HepG2 (cell line): Measurements from ENCODE around the gene CSNK1G3.

ENCODE experiments used
- ETV6 ChIP-seq: sonication (generic); formaldehyde crosslinking; conservative IDR thresholded peaks from 2 replicates; pipeline ENCODE4 v1.4.0; 2020; ENCODE audit warnings: missing genetic modification reagents
- FOXK1 ChIP-seq: sonication (generic); formaldehyde crosslinking; IDR thresholded peaks from 2 replicates; pipeline ENCODE4 v1.4.0; 2020; ENCODE audit warnings: low read depth, missing genetic modification reagents, borderline replicate concordance
- MXD4 ChIP-seq: IDR thresholded peaks from 2 replicates; pipeline ENCODE4 v1.6.1; 2016; ENCODE audit warnings: mild to moderate bottlenecking, missing biosample characterization, missing genetic modification reagents
- RNF2 ChIP-seq: fragments of 450-650 bp; conservative IDR thresholded peaks from 2 replicates; pipeline ENCODE4 v1.6.1; 2016; ENCODE audit warnings: low read depth
- TF ChIP-seq, protein P1 (sequence below), 2 experiments: sonication (generic) in 1 of 2; formaldehyde crosslinking in 1 of 2; IDR thresholded peaks; 2 replicates each; pipeline versions ENCODE4 v1.4.0 to v1.6.1; 2016 to 2020; ENCODE audit warnings: borderline replicate concordance in 1 of 2, low read depth in 1 of 2, mild to moderate bottlenecking in 1 of 2, missing genetic modification reagents in 1 of 2
- TF ChIP-seq, protein P2 (sequence below): sonication (generic); formaldehyde crosslinking; IDR thresholded peaks from 2 replicates; pipeline ENCODE4 v1.4.0; 2020; ENCODE audit warnings: missing genetic modification reagents

DNA sequence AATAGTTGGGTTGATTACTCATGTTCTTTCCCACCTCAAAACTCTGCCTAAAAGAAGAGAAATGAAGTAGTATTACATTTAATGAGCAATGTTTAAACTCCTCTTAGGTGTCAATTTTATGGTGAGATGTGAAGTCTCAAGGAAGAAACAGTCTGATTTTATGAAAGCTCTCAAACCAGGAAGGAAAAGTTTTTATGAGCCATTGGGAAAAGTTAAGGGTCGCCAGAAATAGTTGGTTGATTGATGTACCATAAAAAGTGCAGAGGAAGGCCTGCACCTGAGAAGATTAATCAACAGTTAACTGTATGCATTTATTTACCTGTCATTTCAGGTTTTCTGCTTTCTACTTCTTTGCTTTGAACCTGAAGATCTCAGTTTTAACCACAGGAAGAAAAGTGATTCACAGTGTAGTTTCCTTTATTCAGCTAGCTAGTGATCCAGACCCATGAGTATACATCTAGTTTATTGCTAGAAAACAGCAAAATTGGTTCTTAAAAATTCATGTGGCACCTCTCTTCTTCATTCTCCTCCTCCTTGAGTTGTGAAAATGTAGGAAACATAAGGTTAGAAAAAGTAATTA is 133.1 kb downstream of the CSNK1G3 start:
- TF ChIP-seq RNF2 (no peak), MXD4 (CRISPR knock-in tag) (no peak), ETV6 (CRISPR knock-in tag) (no peak), FOXK1 (no peak)
- TF ChIP-seq, protein P1, sequence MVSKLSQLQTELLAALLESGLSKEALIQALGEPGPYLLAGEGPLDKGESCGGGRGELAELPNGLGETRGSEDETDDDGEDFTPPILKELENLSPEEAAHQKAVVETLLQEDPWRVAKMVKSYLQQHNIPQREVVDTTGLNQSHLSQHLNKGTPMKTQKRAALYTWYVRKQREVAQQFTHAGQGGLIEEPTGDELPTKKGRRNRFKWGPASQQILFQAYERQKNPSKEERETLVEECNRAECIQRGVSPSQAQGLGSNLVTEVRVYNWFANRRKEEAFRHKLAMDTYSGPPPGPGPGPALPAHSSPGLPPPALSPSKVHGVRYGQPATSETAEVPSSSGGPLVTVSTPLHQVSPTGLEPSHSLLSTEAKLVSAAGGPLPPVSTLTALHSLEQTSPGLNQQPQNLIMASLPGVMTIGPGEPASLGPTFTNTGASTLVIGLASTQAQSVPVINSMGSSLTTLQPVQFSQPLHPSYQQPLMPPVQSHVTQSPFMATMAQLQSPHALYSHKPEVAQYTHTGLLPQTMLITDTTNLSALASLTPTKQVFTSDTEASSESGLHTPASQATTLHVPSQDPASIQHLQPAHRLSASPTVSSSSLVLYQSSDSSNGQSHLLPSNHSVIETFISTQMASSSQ (IDR thresholded peaks at IDR 0.05; ENCODE audit: low read depth): no peak
- TF ChIP-seq, protein P1 (CRISPR knock-in tag; IDR thresholded peaks at IDR 0.05; ENCODE audit: borderline replicate concordance): no peak
- TF ChIP-seq, protein P2, sequence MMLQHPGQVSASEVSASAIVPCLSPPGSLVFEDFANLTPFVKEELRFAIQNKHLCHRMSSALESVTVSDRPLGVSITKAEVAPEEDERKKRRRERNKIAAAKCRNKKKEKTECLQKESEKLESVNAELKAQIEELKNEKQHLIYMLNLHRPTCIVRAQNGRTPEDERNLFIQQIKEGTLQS: no peak
